A549 treated with GW870086 at 1 μM for 4 hours (cell line): ENCODE data around the gene SMYD3. TPM values are rescaled to one million over a fixed set of nuclear protein-coding genes. Genes with fewer than 3 reads are reported as not detected.

Experiments
- total RNA-seq: library from RNA; stranded (reverse); fragments of 200-300 nt; extraction: Qiagen RNA extraction; gene quantifications from 5 replicates; pipeline ENCODE4 v1.2.3, GENCODE V29; 2022; ENCODE audit warnings: low read depth

SMYD3 gene
- total RNA-seq, result 12.2 to 14.4 TPM (median 13.9 TPM) in 5 replicates

GRCh38 chr1:246506674-246507481 is at the start of gene SMYD3:
SMYD3 (minus strand) TSS chr1:246507279.

Other genes with a start within 250 kb of the SMYD3 start
- gene TFB2M, start 59.0 kb upstream of the SMYD3 start, total RNA-seq, result 35.8 to 38.2 TPM (median 37.1 TPM) in 5 replicates
- gene CNST, start 59.2 kb upstream of the SMYD3 start, total RNA-seq, result 6.2 to 9.3 TPM (median 7.9 TPM) in 5 replicates
- gene SCCPDH, start 217.1 kb upstream of the SMYD3 start, total RNA-seq, result 44.9 to 51.4 TPM (median 46.6 TPM) in 5 replicates